Endothelial cell of umbilical vein (primary cell): ENCODE measurements around the gene PPP4C.

Experiments used
- CTCF ChIP-seq, 2 donors: IDR thresholded peaks; 1 replicate in 1 of 2; 2 replicates in 1 of 2; pipeline ENCODE4 v1.5.1; 2011; ENCODE audit warnings: low read length in 2 of 2, mild to moderate bottlenecking in 2 of 2, moderate library complexity in 2 of 2, control low read depth in 1 of 2, inconsistent platforms in 1 of 2, low read depth in 1 of 2; ENCODE audit not compliant: insufficient read depth in 1 of 2; ENCODE audit errors: extremely low read depth in 1 of 2
- POLR2A ChIP-seq: IDR thresholded peaks from 2 replicates; pipeline ENCODE4 v1.6.1; 2012; ENCODE audit warnings: low read depth, mild to moderate bottlenecking, control low read depth, low read length

GRCh38 chr16:30116291-30117207, 40.8 kb downstream of the PPP4C start:
- TF ChIP-seq POLR2A (no peak), CTCF (IDR thresholded peaks at IDR 0.05; ENCODE audit: extremely low read depth in 1 of 2, insufficient read depth in 1 of 2, low read depth in 1 of 2, low read length in 2 of 2) (no peak)
